Ovary (tissue), 9 donors: Measurements from ENCODE around the gene CTCF. TPM values are rescaled to one million over a fixed set of nuclear protein-coding genes. Genes with fewer than 3 reads are reported as not detected.

Experiments
- DNase-seq, 5 donors: peaks; one replicate each; pipeline ENCODE4 v3.0.0-alpha.2; 2019 to 2020
- H3K27ac ChIP-seq, 2 donors: fragments of 200-600 bp; one replicate each; pipeline versions ENCODE4 v1.5.1 to v1.8.0; 2019 to 2022
- H3K27me3 ChIP-seq: fragments of 200-600 bp; one replicate; pipeline ENCODE4 v1.8.0; 2022
- H3K36me3 ChIP-seq: fragments of 200-600 bp; sonication (generic); one replicate; pipeline ENCODE4 v1.5.1; 2019
- H3K4me1 ChIP-seq: one replicate; pipeline ENCODE4 v1.8.1; 2013; ENCODE audit warnings: mild to moderate bottlenecking, moderate library complexity; ENCODE audit not compliant: insufficient read depth
- H3K4me3 ChIP-seq: fragments of 200-600 bp; sonication (generic); one replicate; pipeline ENCODE4 v1.5.1; 2017
- H3K9me3 ChIP-seq, 2 donors: fragments of 200-600 bp in 1 of 2; sonication (generic) in 1 of 2; one replicate each; pipeline versions ENCODE4 v1.5.1 to v1.8.1; 2013 to 2019; ENCODE audit warnings: mild to moderate bottlenecking in 1 of 2, moderate library complexity in 1 of 2
- CTCF ChIP-seq, 3 donors: fragments of 450-650 bp in 2 of 3; fragments of 200-600 bp in 1 of 3; IDR thresholded peaks; one replicate each; pipeline versions ENCODE4 v1.5.1 to v1.8.0; 2016 to 2022; ENCODE audit warnings: antibody characterized with exemption in 3 of 3, mild to moderate bottlenecking in 1 of 3
- EP300 ChIP-seq: sonication (generic); formaldehyde crosslinking; IDR thresholded peaks from one replicate; pipeline ENCODE4 v1.6.1; 2017; ENCODE audit warnings: antibody characterized with exemption
- POLR2A ChIP-seq: fragments of 450-650 bp; IDR thresholded peaks from one replicate; pipeline ENCODE4 v1.6.1; 2017; ENCODE audit warnings: antibody characterized with exemption, mild to moderate bottlenecking, moderate library complexity
- WGBS, 3 donors: extraction: QIAGEN DNeasy Blood & Tissue Kit in 1 of 3; methylation state at CpG; one replicate each; pipeline versions ENCODE4 v1.1.5 to v1.1.7; 2013 to 2017; 5-methylcytosine and 5-hydroxymethylcytosine counted together
- intact Hi-C, 4 donors: fragments of 100-400 bp; cut with DNase I; formaldehyde crosslinking; loops; one replicate each; pipeline versions ENCODE4 v1.11.0 to v1.15.1; 2022 to 2023
- polyA plus RNA-seq, 2 donors: library from polyadenylated mRNA; stranded (reverse); fragments of 200-250 nt in 1 of 2; fragments of 350-450 nt in 1 of 2; fragmentation: Illumina TruSeq in 1 of 2; extraction: RNeasy Lipid Tissue Mini Kit (QIAGEN cat#74804) in 1 of 2; gene quantifications; one replicate each; pipeline ENCODE4 v1.2.3, GENCODE V29; 2013 to 2014
- total RNA-seq, 7 donors: library from RNA; depleted of rRNA in 2 of 7; stranded (reverse); fragments of >200 nt in 2 of 7; fragmentation: NEBNext Ultra II Directional in 3 of 7; extraction: Animal tissue kit (Norgen Biotek cat#: 25700) in 3 of 7; gene quantifications; one replicate each; pipeline versions ENCODE4 v1.1.0 to v1.2.4, GENCODE V29; 2016 to 2023
- donor health status: DM: no; HTN: no; CAD: no; lungs with moderate emphysema.
- donor health status: DM: no; HTN: no; CAD: no.
- donor health status: Bipolar disorder and iron deficiency.
- donor health status: DM: yes; HTN: yes; CAD: no.
- donor health status: DM: no; HTN: no; CAD: no.
- donor health status: DM: yes; HTN: yes; CAD: no.

CTCF gene
- total and polyA plus RNA-seq, 9 donors, result 21.0 to 48.4 (median 42.2) TPM

- Histone ChIP-seq H3K36me3 (no peaks in the 10 kb centered on the region), H3K4me3 (no peak overlapping the region), H3K9me3 (no peaks in the 10 kb centered on the region), H3K27me3 (no peaks in the 10 kb centered on the region), H3K4me1 (peaks cover 12% of the 10 kb centered on the region), H3K27ac (no peak overlapping the region)
- 91 to 96% (median 93%) methylated on average over 16 to 17 of the region's 17 CpGs for WGBS, 3 donors
- intact Hi-C loops, result loop anchor here in 2 of 4 donors (5.0 to 10.0 kb wide), 3 partner anchors 129 to 349 kb away; partner anchors contain the start of genes CTRL (in 1 of the 2), DDX28 (in 1 of the 2), DUS2 (in 1 of the 2) and RANBP10 (in 1 of the 2)
- DNase-seq, result peak in 1 of 5 donors; percentile 38
- TF ChIP-seq POLR2A (no peak), CTCF (IDR thresholded peaks at IDR 0.05) (no peak), EP300 (no peak)
Observed at GRCh38 chr16:67675579-67675935, 113.2 kb downstream of the CTCF start.

GRCh38 chr16:67675999-67676398 is 113.7 kb downstream of the CTCF start:
- Histone ChIP-seq H3K9me3 (no peaks in the 10 kb centered on the region), H3K36me3 (no peaks in the 10 kb centered on the region), H3K27me3 (no peaks in the 10 kb centered on the region), H3K27ac (no peak overlapping the region), H3K4me1 (peaks cover 12% of the 10 kb centered on the region), H3K4me3 (no peak overlapping the region)
- DNase-seq, result no peak
- intact Hi-C loops, result loop anchor here in 2 of 4 donors (5.0 to 10.0 kb wide), 3 partner anchors 129 to 349 kb away; partner anchors contain the start of genes CTRL (in 1 of the 2), DDX28 (in 1 of the 2), DUS2 (in 1 of the 2) and RANBP10 (in 1 of the 2)
- 92 to 97% (median 96%) methylated on average over 7 of the region's 7 CpGs for WGBS, 3 donors
- no peak for TF ChIP-seq EP300

- H3K27me3 ChIP-seq, result no peaks in the 10 kb centered on the region
- peaks cover 12% of the 10 kb centered on the region for H3K4me1 ChIP-seq
- no peak overlapping the region for H3K27ac ChIP-seq
- no peaks in the 10 kb centered on the region for H3K9me3 ChIP-seq
- H3K4me3 ChIP-seq, result no peak overlapping the region
- WGBS, 3 donors, result 85 to 89% (median 86%) methylated on average over 4 of the region's 4 CpGs
- H3K36me3 ChIP-seq, result no peaks in the 10 kb centered on the region
- intact Hi-C loops, result loop anchor here in 2 of 4 donors (5.0 to 10.0 kb wide), 3 partner anchors 128 to 348 kb away; partner anchors contain the start of genes CTRL (in 1 of the 2), DDX28 (in 1 of the 2), DUS2 (in 1 of the 2) and RANBP10 (in 1 of the 2)
- TF ChIP-seq POLR2A (no peak), EP300 (no peak)
- no peak for DNase-seq
Observed at GRCh38 chr16:67676516-67676915, 114.2 kb downstream of the CTCF start.

GRCh38 chr16:67676939-67677338 is 114.6 kb downstream of the CTCF start:
- Histone ChIP-seq H3K4me1 (peaks cover 12% of the 10 kb centered on the region), H3K36me3 (no peaks in the 10 kb centered on the region), H3K9me3 (no peaks in the 10 kb centered on the region), H3K4me3 (no peak overlapping the region), H3K27me3 (no peaks in the 10 kb centered on the region), H3K27ac (no peak overlapping the region)
- intact Hi-C loops, result loop anchor here in 2 of 4 donors (5.0 to 10.0 kb wide), 3 partner anchors 128 to 348 kb away; partner anchors contain the start of genes CTRL (in 1 of the 2), DDX28 (in 1 of the 2), DUS2 (in 1 of the 2) and RANBP10 (in 1 of the 2)
- 79 to 86% (median 82%) methylated on average over 8 of the region's 8 CpGs for WGBS, 3 donors
- DNase-seq, result no peak
- TF ChIP-seq POLR2A (no peak), EP300 (no peak), CTCF (IDR thresholded peaks at IDR 0.05) (no peak)

GRCh38 chr16:67677712-67678111 is 115.4 kb downstream of the CTCF start:
- no peak overlapping the region for H3K27ac ChIP-seq
- intact Hi-C loops, result loop anchor here in 2 of 4 donors (5.0 to 10.0 kb wide), 3 partner anchors 127 to 347 kb away; partner anchors contain the start of genes CTRL (in 1 of the 2), DDX28 (in 1 of the 2), DUS2 (in 1 of the 2) and RANBP10 (in 1 of the 2)
- no peaks in the 10 kb centered on the region for H3K36me3 ChIP-seq
- H3K9me3 ChIP-seq, result no peaks in the 10 kb centered on the region
- 82 to 100% (median 95%) methylated on average over 1 of the region's 1 CpG for WGBS, 3 donors
- H3K27me3 ChIP-seq, result no peaks in the 10 kb centered on the region
- H3K4me1 ChIP-seq, result peaks cover 12% of the 10 kb centered on the region
- TF ChIP-seq CTCF (IDR thresholded peaks at IDR 0.05), result no peak
- TF ChIP-seq EP300, result no peak
- no peak for TF ChIP-seq POLR2A
- no peak overlapping the region for H3K4me3 ChIP-seq
- DNase-seq, result no peak
